Measurements from ENCODE around the gene CDKAL1.

DNA sequence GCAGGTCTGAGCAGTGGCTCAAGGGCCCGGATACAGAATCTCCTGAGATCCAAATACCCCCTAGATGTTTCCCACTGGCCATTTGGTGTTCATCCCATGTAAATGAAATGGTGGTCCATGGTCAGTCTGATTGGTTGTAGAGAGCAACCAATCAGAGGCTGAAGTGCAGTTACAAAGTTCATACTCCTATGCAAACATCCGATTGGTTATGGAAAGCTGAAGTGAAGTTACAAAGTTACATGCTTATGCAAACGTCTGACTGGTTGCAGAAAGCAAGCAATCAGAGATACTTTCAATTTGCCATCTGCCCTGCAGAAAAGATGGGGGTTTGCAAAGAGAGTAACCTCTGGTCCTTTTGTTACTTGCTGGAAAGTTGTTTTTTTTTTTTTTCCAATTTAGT lies 313.6 kb downstream of the CDKAL1 start:
- TF ChIP-seq, protein P1, sequence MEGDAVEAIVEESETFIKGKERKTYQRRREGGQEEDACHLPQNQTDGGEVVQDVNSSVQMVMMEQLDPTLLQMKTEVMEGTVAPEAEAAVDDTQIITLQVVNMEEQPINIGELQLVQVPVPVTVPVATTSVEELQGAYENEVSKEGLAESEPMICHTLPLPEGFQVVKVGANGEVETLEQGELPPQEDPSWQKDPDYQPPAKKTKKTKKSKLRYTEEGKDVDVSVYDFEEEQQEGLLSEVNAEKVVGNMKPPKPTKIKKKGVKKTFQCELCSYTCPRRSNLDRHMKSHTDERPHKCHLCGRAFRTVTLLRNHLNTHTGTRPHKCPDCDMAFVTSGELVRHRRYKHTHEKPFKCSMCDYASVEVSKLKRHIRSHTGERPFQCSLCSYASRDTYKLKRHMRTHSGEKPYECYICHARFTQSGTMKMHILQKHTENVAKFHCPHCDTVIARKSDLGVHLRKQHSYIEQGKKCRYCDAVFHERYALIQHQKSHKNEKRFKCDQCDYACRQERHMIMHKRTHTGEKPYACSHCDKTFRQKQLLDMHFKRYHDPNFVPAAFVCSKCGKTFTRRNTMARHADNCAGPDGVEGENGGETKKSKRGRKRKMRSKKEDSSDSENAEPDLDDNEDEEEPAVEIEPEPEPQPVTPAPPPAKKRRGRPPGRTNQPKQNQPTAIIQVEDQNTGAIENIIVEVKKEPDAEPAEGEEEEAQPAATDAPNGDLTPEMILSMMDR (IDR thresholded peaks at IDR 0.05) = no peak
- no peak for TF ChIP-seq POLR2A (IDR thresholded peaks at IDR 0.05)

All from tibial nerve (tissue), 3 donors.